Endodermal cell (in vitro differentiated cells): ENCODE measurements around the gene MRPL20. TPM values are rescaled to one million over a fixed set of nuclear protein-coding genes. Genes with fewer than 3 reads are reported as not detected.
"Not testable (repeated sequence)": the region's sequence is repeated elsewhere in the genome, so short reads cannot be mapped to it uniquely, and the experiment has no call there.

ENCODE experiments used
- DNase-seq: peaks from one replicate; pipeline ENCODE4 v3.0.0-alpha.2; 2017
- H3K27ac ChIP-seq: 2 replicates; pipeline ENCODE4 v1.5.1; 2013; ENCODE audit warnings: mild to moderate bottlenecking, low read depth, low read length, moderate library complexity
- H3K27me3 ChIP-seq: 2 replicates; pipeline ENCODE4 v1.6.1; 2013; ENCODE audit warnings: mild to moderate bottlenecking, low read length, moderate library complexity; ENCODE audit not compliant: insufficient read depth, control insufficient read depth, poor library complexity, severe bottlenecking
- H3K36me3 ChIP-seq: 2 replicates; pipeline ENCODE4 v1.7.0; 2013; ENCODE audit warnings: mild to moderate bottlenecking, low read length, moderate library complexity; ENCODE audit not compliant: control insufficient read depth, insufficient read depth
- H3K4me1 ChIP-seq: one replicate; pipeline ENCODE4 v1.7.0; 2013; ENCODE audit warnings: low read length; ENCODE audit not compliant: control insufficient read depth, insufficient read depth
- H3K4me3 ChIP-seq: 2 replicates; pipeline ENCODE4 v1.5.1; 2013; ENCODE audit warnings: mild to moderate bottlenecking, low read length, moderate library complexity
- H3K9ac ChIP-seq: 2 replicates; pipeline ENCODE4 v1.6.1; 2013; ENCODE audit warnings: mild to moderate bottlenecking, low read length, moderate library complexity; ENCODE audit not compliant: poor library complexity, severe bottlenecking; ENCODE audit errors: extremely low read depth
- H3K9me3 ChIP-seq: 2 replicates; pipeline ENCODE4 v1.6.1; 2013; ENCODE audit warnings: mild to moderate bottlenecking, low read length, moderate library complexity; ENCODE audit not compliant: control insufficient read depth
- H3K27ac Mint-ChIP-seq: 2 replicates; pipeline ENCODE4 v1.8.0; 2020; ENCODE audit warnings: mixed read lengths
- H3K27me3 Mint-ChIP-seq: 2 replicates; pipeline ENCODE4 v1.8.0; 2021; ENCODE audit warnings: mild to moderate bottlenecking, mixed read lengths; ENCODE audit not compliant: insufficient read depth
- H3K36me3 Mint-ChIP-seq: 2 replicates; pipeline ENCODE4 v1.8.0; 2020; ENCODE audit warnings: low read depth, mixed read lengths
- H3K4me1 Mint-ChIP-seq: 2 replicates; pipeline ENCODE4 v1.8.0; 2020; ENCODE audit warnings: mixed read lengths
- H3K4me3 Mint-ChIP-seq: 2 replicates; pipeline ENCODE4 v1.8.0; 2020; ENCODE audit warnings: mild to moderate bottlenecking, moderate library complexity, mixed read lengths
- H3K9me3 Mint-ChIP-seq: 2 replicates; pipeline ENCODE4 v1.8.0; 2020; ENCODE audit warnings: mild to moderate bottlenecking, mixed read lengths
- CTCF ChIP-seq: fragments of 200-600 bp; sonication (generic); conservative IDR thresholded peaks from 2 replicates; pipeline ENCODE4 v1.5.0; 2021; ENCODE audit warnings: antibody characterized with exemption, mild to moderate bottlenecking
- whole genome bisulfite sequencing, 2 experiments: methylation state at CpG; one replicate each; pipeline versions ENCODE4 v1.1.5 to v1.1.7; 2013; ENCODE audit warnings: missing lambda C conversion rate in 2 of 2, mixed read lengths in 1 of 2; ENCODE audit not compliant: insufficient coverage in 1 of 2, insufficient read length in 1 of 2; 5-methylcytosine and 5-hydroxymethylcytosine counted together
- total RNA-seq, 2 donors: library from RNA; stranded (reverse); fragmentation: NEBNext Ultra II Directional in 1 of 2; extraction: Animal tissue kit (Norgen Biotek cat#: 25700) in 1 of 2; gene quantifications; 2 replicates in 1 of 2; 3 replicates in 1 of 2; pipeline ENCODE4 v1.2.1, GENCODE V29; 2021

The MRPL20 gene
- total RNA-seq, 2 donors from 2014 or later = 109 to 129 TPM

- 92% methylated on average over 5 to 6 of the region's 6 CpGs for WGBS, 2 experiments
- no peak overlapping the region for H3K4me3 ChIP-seq
- H3K9ac ChIP-seq = no peak overlapping the region
- Mint-ChIP-seq H3K27me3 (peaks cover 3% of the 10 kb centered on the region), H3K27ac (peak overlapping the region; percentile 26), H3K36me3 (no peaks in the 10 kb centered on the region), H3K9me3 (peaks cover 3% of the 10 kb centered on the region), H3K4me3 (peak overlapping the region; percentile 14), H3K4me1 (peaks cover 12% of the 10 kb centered on the region)
- H3K27me3 ChIP-seq = peaks cover 2% of the 10 kb centered on the region
- peaks cover 16% of the 10 kb centered on the region for H3K4me1 ChIP-seq
- TF ChIP-seq CTCF = no peak
- H3K36me3 ChIP-seq = no peaks in the 10 kb centered on the region
- H3K9me3 ChIP-seq = no peaks in the 10 kb centered on the region
- no peak overlapping the region for H3K27ac ChIP-seq
- DNase-seq = no peak
Measured at GRCh38 chr1:1429671-1430073, 22.6 kb upstream of the MRPL20 start.

- H3K4me3 ChIP-seq, H3K27ac Mint-ChIP-seq, H3K36me3 ChIP-seq, H3K9me3 ChIP-seq, H3K36me3 Mint-ChIP-seq, H3K9ac ChIP-seq, DNase-seq, H3K27ac ChIP-seq, H3K27me3 ChIP-seq, H3K27me3 Mint-ChIP-seq, H3K4me1 ChIP-seq, H3K9me3 Mint-ChIP-seq: not testable (repeated sequence)
- WGBS, 2 experiments = 96 to 100% methylated on average over 1 to 6 of the region's 6 CpGs
- Mint-ChIP-seq H3K4me3 (peak overlapping the region; percentile 33), H3K4me1 (peaks cover 12% of the 10 kb centered on the region)
Measured at GRCh38 chr1:1428967-1429366, 21.9 kb upstream of the MRPL20 start.

- no peaks in the 10 kb centered on the region for H3K36me3 Mint-ChIP-seq
- peak overlapping the region; percentile 33 for H3K4me3 Mint-ChIP-seq
- 95 to 97% methylated on average over 11 to 19 of the region's 19 CpGs for WGBS, 2 experiments
- peaks cover 12% of the 10 kb centered on the region for H3K4me1 Mint-ChIP-seq
- no peak overlapping the region for H3K9ac ChIP-seq
- H3K27ac ChIP-seq = no peak overlapping the region
- peak; percentile 53 for DNase-seq
- H3K36me3 ChIP-seq = no peaks in the 10 kb centered on the region
- H3K4me1 ChIP-seq = peaks cover 3% of the 10 kb centered on the region
- no peak overlapping the region for H3K4me3 ChIP-seq
- H3K27me3 Mint-ChIP-seq = peaks cover 3% of the 10 kb centered on the region
- no peaks in the 10 kb centered on the region for H3K27me3 ChIP-seq
- peaks cover 3% of the 10 kb centered on the region for H3K9me3 Mint-ChIP-seq
- no peak overlapping the region for H3K27ac Mint-ChIP-seq
- H3K9me3 ChIP-seq = no peaks in the 10 kb centered on the region
- TF ChIP-seq CTCF = no peak
Measured at GRCh38 chr1:1428174-1428573, 21.1 kb upstream of the MRPL20 start.

- no peak for TF ChIP-seq CTCF
- no peak overlapping the region for H3K4me3 ChIP-seq
- H3K36me3 ChIP-seq = no peaks in the 10 kb centered on the region
- H3K27me3 ChIP-seq = no peaks in the 10 kb centered on the region
- Mint-ChIP-seq H3K4me3 (no peak overlapping the region), H3K4me1 (peaks cover 11% of the 10 kb centered on the region), H3K36me3 (no peaks in the 10 kb centered on the region), H3K27me3 (peaks cover 3% of the 10 kb centered on the region), H3K27ac (no peak overlapping the region), H3K9me3 (peaks cover 3% of the 10 kb centered on the region)
- DNase-seq = no peak
- 0 to 6% methylated on average over 6 to 13 of the region's 22 CpGs for WGBS, 2 experiments
- H3K27ac ChIP-seq = no peak overlapping the region
- H3K9ac ChIP-seq = no peak overlapping the region
- no peaks in the 10 kb centered on the region for H3K9me3 ChIP-seq
- H3K4me1 ChIP-seq = peaks cover 3% of the 10 kb centered on the region
Measured at GRCh38 chr1:1427820-1428148, 20.7 kb upstream of the MRPL20 start.
